Measurements from ENCODE around the gene TERT. TPM values are rescaled to one million over a fixed set of nuclear protein-coding genes. Genes with fewer than 3 reads are reported as not detected.

TERT gene
- total and polyA plus RNA-seq, 2 experiments from 2014 or later = 0.08 TPM; not detected in 1

DNA sequence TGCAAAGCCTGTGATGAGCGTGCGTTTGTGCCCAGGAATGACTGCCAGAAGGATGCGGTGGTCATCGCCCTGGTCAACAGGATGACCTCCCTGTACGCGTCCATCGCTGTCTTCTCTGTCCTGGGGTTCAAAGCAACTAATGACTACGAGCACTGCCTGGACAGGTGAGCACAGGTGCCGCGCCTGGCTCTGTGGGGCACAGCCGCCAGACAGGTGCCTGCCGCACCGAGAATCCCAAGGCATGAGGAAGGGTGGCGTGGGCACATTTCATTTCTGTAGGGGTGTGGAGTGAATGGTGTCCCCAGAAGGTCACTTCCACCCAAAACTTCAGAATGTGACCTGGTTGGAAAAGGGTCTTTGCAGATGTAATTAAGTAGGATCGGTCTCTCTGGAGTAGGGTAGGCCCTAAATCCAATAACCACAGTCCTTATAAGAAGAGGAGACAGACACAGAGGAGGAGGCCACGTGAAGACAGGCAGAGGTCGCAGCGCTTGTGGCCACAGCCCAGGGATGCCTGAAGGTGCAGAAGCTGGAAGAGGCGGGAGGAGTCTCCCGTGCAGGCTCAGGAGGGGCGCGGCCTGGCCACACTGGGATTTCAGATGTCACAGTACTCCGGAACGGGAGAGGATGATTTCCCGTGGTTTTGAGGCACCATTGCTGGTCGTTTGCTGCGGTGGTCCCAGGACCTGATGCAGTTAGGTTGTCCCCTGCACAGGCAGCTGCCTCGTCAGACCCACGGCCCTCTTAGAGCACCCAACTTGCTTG, 54.2 kb downstream of the TERT start:
- Histone ChIP-seq H4K20me1 (ENCODE audit: insufficient read depth, poor library complexity, severe bottlenecking) (no peaks in the 10 kb centered on the region), H3K4me2 (no peak overlapping the region), H3K4me3 (no peak overlapping the region), H3K27ac (no peak overlapping the region), H3K4me1 (ENCODE audit: insufficient read depth) (no peaks in the 10 kb centered on the region), H2AFZ (no peak overlapping the region), H3K9me2 (replicated peaks; ENCODE audit: insufficient read depth) (no peaks in the 10 kb centered on the region), H3K27me3 (no peaks in the 10 kb centered on the region), H3K36me3 (replicated peaks; ENCODE audit: insufficient read depth, low read depth) (no peaks in the 10 kb centered on the region), H3K9me3 (ENCODE audit: low read depth) (no peaks in the 10 kb centered on the region), H3K79me2 (no peaks in the 10 kb centered on the region)
- 90% methylated on average over 29 of the region's 29 CpGs for WGBS (ENCODE audit: low lambda C conversion rate, missing lambda C conversion rate)
- TF ChIP-seq, protein P1, sequence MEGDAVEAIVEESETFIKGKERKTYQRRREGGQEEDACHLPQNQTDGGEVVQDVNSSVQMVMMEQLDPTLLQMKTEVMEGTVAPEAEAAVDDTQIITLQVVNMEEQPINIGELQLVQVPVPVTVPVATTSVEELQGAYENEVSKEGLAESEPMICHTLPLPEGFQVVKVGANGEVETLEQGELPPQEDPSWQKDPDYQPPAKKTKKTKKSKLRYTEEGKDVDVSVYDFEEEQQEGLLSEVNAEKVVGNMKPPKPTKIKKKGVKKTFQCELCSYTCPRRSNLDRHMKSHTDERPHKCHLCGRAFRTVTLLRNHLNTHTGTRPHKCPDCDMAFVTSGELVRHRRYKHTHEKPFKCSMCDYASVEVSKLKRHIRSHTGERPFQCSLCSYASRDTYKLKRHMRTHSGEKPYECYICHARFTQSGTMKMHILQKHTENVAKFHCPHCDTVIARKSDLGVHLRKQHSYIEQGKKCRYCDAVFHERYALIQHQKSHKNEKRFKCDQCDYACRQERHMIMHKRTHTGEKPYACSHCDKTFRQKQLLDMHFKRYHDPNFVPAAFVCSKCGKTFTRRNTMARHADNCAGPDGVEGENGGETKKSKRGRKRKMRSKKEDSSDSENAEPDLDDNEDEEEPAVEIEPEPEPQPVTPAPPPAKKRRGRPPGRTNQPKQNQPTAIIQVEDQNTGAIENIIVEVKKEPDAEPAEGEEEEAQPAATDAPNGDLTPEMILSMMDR (IDR thresholded peaks at IDR 0.05; ENCODE audit: poor library complexity) = no peak
- TF ChIP-seq EZH2 (IDR thresholded peaks at IDR 0.05; ENCODE audit: borderline replicate concordance) = no peak
- no peak for TF ChIP-seq EZH2phosphoT487 (IDR thresholded peaks at IDR 0.05; ENCODE audit: low read depth, severe bottlenecking, unreplicated experiment)
- no peak for DNase-seq (ENCODE audit: low spot score)

DNA sequence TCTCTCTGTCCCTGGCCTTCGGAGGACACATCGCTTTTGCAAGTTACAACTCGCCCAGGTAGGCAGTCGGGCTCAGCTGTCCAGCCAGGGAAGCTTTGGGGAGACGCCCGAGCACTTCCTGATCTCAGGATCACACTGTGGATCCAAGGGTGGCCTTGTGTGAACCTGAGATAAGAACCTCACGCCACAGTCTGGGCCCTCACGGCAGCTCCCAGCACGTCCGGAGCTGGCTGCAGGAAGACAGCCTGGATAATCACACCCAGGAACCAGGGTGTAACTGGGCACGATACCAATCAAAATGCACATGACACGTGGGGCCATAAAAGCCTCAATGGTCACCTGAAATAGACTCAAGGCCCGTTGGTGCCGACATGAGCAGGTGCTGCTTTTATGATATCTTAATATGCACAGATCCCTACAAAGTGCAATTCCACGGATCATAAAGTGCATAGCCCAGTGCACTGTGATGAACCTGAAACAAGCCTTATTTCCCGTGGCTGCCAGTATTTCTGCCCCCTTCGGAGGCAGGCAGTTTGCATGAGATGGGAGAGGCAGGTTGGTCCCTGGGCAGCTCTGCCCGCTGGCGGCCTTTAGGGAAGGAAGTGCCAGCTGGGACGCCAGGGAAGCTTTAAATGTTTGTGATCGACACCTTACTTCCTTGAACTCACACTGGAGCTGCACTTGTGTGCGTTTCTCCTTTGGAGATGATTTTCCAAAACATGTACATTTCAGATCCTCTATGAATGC, 55.2 kb downstream of the TERT start:
- H3K27ac ChIP-seq = peak overlapping the region; percentile 46
- TF ChIP-seq, protein P1 (IDR thresholded peaks at IDR 0.05; ENCODE audit: poor library complexity) = no peak
- no peak for TF ChIP-seq EZH2phosphoT487 (IDR thresholded peaks at IDR 0.05; ENCODE audit: low read depth, severe bottlenecking, unreplicated experiment)
- TF ChIP-seq EZH2 (IDR thresholded peaks at IDR 0.05; ENCODE audit: borderline replicate concordance) = no peak
- no peaks in the 10 kb centered on the region for H3K4me1 ChIP-seq (ENCODE audit: insufficient read depth)
- no peaks in the 10 kb centered on the region for H3K9me2 ChIP-seq (replicated peaks; ENCODE audit: insufficient read depth)
- no peak overlapping the region for H3K4me3 ChIP-seq
- peak; percentile 69 for DNase-seq (ENCODE audit: low spot score)
- 81% methylated on average over 22 of the region's 22 CpGs for WGBS (ENCODE audit: low lambda C conversion rate, missing lambda C conversion rate)
- H3K9me3 ChIP-seq (ENCODE audit: low read depth) = no peaks in the 10 kb centered on the region
- H3K27me3 ChIP-seq = no peaks in the 10 kb centered on the region
- no peak overlapping the region for H2AFZ ChIP-seq
- H4K20me1 ChIP-seq (ENCODE audit: insufficient read depth, poor library complexity, severe bottlenecking) = no peaks in the 10 kb centered on the region
- no peaks in the 10 kb centered on the region for H3K36me3 ChIP-seq (replicated peaks; ENCODE audit: insufficient read depth, low read depth)
- H3K4me2 ChIP-seq = no peak overlapping the region
- no peaks in the 10 kb centered on the region for H3K79me2 ChIP-seq

DNA sequence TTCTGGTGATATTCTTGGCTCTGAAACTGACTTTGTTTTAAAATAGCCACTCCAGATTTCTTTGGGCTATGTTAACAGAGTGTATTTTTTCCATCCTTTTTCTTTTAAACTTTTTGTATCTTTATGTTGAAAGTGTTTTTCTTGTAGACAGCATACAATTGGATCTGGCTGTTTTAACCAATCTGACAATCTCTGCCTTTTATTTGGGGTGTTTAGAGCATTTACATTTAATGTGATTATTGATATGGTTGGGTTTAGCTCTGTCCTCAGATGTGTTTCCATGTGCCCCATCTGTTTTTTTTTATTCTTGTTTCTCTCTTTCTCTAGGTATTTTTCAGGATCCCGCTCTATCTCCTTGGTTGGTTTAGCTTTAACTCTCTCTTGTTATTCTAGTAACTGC, 59.0 kb downstream of the TERT start:
- DNase-seq (ENCODE audit: low spot score) = no peak
- no peak for TF ChIP-seq EZH2 (IDR thresholded peaks at IDR 0.05; ENCODE audit: borderline replicate concordance)
- no peak for TF ChIP-seq EZH2phosphoT487 (IDR thresholded peaks at IDR 0.05; ENCODE audit: low read depth, severe bottlenecking, unreplicated experiment)
- no peaks in the 10 kb centered on the region for H3K9me3 ChIP-seq (ENCODE audit: low read depth)
- H3K4me2 ChIP-seq = no peak overlapping the region
- H3K27me3 ChIP-seq = no peaks in the 10 kb centered on the region
- no peak overlapping the region for H3K4me3 ChIP-seq
- H3K27ac ChIP-seq = no peak overlapping the region
- WGBS (ENCODE audit: low lambda C conversion rate, missing lambda C conversion rate) = 95% methylated on average over 1 of the region's 1 CpG
- no peaks in the 10 kb centered on the region for H3K4me1 ChIP-seq (ENCODE audit: insufficient read depth)
- H4K20me1 ChIP-seq (ENCODE audit: insufficient read depth, poor library complexity, severe bottlenecking) = no peaks in the 10 kb centered on the region
- no peak overlapping the region for H2AFZ ChIP-seq
- H3K9me2 ChIP-seq (replicated peaks; ENCODE audit: insufficient read depth) = no peaks in the 10 kb centered on the region
- H3K79me2 ChIP-seq = no peaks in the 10 kb centered on the region
- H3K36me3 ChIP-seq (replicated peaks; ENCODE audit: insufficient read depth, low read depth) = no peaks in the 10 kb centered on the region

DNA sequence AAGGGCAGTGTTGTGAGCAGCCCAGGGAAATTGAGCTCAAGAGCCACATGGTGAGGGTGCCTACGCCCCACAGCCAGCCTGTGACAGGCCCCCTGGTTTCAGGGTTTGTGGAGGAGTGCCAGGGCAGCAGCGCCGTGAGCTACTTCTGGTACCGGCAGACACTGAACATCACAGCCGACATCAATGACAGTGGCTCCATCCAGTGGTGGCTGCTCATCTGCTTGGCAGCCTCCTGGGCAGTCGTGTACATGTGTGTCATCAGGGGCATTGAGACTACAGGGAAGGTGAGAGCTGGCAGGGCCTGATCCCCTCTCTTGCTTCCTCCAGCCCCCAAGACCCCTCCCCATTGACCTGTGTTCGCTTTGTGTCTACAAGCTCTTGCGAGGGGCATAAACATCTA, 59.5 kb downstream of the TERT start:
- Histone ChIP-seq H3K9me3 (ENCODE audit: low read depth) (no peaks in the 10 kb centered on the region), H3K27me3 (no peaks in the 10 kb centered on the region), H2AFZ (no peak overlapping the region), H3K4me3 (no peak overlapping the region), H3K27ac (no peak overlapping the region), H3K9me2 (replicated peaks; ENCODE audit: insufficient read depth) (no peaks in the 10 kb centered on the region), H3K36me3 (replicated peaks; ENCODE audit: insufficient read depth, low read depth) (no peaks in the 10 kb centered on the region), H3K4me2 (no peak overlapping the region), H4K20me1 (ENCODE audit: insufficient read depth, poor library complexity, severe bottlenecking) (no peaks in the 10 kb centered on the region), H3K4me1 (ENCODE audit: insufficient read depth) (no peaks in the 10 kb centered on the region), H3K79me2 (no peaks in the 10 kb centered on the region)
- DNase-seq (ENCODE audit: low spot score) = no peak
- TF ChIP-seq EZH2 (IDR thresholded peaks at IDR 0.05; ENCODE audit: borderline replicate concordance) = no peak
- TF ChIP-seq, protein P1 (IDR thresholded peaks at IDR 0.05; ENCODE audit: poor library complexity) = no peak
- no peak for TF ChIP-seq EZH2phosphoT487 (IDR thresholded peaks at IDR 0.05; ENCODE audit: low read depth, severe bottlenecking, unreplicated experiment)
- WGBS (ENCODE audit: low lambda C conversion rate, missing lambda C conversion rate) = 85% methylated on average over 8 of the region's 8 CpGs

Data from hepatocyte (in vitro differentiated cells).